Progenitor cell of endocrine pancreas (in vitro differentiated cells): ENCODE data around the gene SLC9A9. TPM values are rescaled to one million over a fixed set of nuclear protein-coding genes. Genes with fewer than 3 reads are reported as not detected.

Experiments
- DNase-seq: peaks from one replicate; pipeline ENCODE4 v3.0.0; 2021; ENCODE audit warnings: low spot score; ENCODE audit not compliant: unreplicated experiment
- H3K27ac Mint-ChIP-seq: 2 replicates; pipeline ENCODE4 v1.8.0; 2021; ENCODE audit warnings: mild to moderate bottlenecking, moderate library complexity, mixed read lengths
- H3K27me3 Mint-ChIP-seq: 2 replicates; pipeline ENCODE4 v1.8.0; 2021; ENCODE audit warnings: mixed read lengths
- H3K36me3 Mint-ChIP-seq: 2 replicates; pipeline ENCODE4 v1.8.0; 2022; ENCODE audit warnings: mixed read lengths; ENCODE audit not compliant: insufficient read depth
- H3K4me1 Mint-ChIP-seq: 2 replicates; pipeline ENCODE4 v1.8.0; 2021; ENCODE audit warnings: low read depth, mixed read lengths
- H3K4me3 Mint-ChIP-seq: 2 replicates; pipeline ENCODE4 v1.8.0; 2021; ENCODE audit warnings: low read depth, mild to moderate bottlenecking, moderate library complexity, mixed read lengths
- H3K9me3 Mint-ChIP-seq: 2 replicates; pipeline ENCODE4 v1.8.0; 2021; ENCODE audit warnings: low read depth, mixed read lengths
- CTCF ChIP-seq: fragments of 200-600 bp; sonication (generic); IDR thresholded peaks from one replicate; pipeline ENCODE4 v1.5.0; 2021; ENCODE audit warnings: antibody characterized with exemption, mild to moderate bottlenecking; ENCODE audit not compliant: unreplicated experiment
- total RNA-seq: library from RNA; stranded (reverse); gene quantifications from 2 replicates; pipeline ENCODE4 v1.2.1, GENCODE V29; 2021

SLC9A9 gene
- total RNA-seq, 1 donor from 2014 or later: 0.17 TPM

DNA sequence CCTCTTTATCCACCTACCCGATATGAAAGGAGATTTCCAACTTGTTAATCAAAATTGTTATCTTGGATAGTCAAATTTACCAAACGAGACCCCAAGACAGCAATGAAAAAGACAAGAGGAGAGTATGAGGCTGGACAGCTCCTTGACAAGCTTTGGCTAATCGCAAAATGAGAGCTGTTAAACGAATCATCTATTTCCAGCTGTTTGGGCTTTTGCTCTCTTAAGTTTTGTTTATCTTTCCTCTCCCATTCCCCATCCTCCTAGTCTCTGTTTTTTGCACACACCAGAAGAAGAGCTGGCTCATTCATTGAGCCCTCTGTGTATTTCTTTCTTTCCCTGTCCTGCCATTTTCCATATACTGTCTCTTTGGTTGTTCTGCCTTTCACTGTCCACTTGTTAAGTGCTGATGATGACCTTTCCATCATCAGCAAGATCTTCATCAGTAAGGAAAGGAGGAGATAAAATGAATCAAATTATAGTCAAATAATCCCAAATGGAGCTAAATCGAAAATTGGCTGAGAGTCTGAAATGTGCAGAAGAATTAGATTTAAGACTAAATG, 161.6 kb downstream of the SLC9A9 start:
- H3K4me1 Mint-ChIP-seq: no peaks in the 10 kb centered on the region
- H3K36me3 Mint-ChIP-seq: no peaks in the 10 kb centered on the region
- DNase-seq: no peak
- no peaks in the 10 kb centered on the region for H3K9me3 Mint-ChIP-seq
- no peak overlapping the region for H3K4me3 Mint-ChIP-seq
- no peak for TF ChIP-seq CTCF
- peaks cover 9% of the 10 kb centered on the region for H3K27me3 Mint-ChIP-seq
- H3K27ac Mint-ChIP-seq: no peak overlapping the region

DNA sequence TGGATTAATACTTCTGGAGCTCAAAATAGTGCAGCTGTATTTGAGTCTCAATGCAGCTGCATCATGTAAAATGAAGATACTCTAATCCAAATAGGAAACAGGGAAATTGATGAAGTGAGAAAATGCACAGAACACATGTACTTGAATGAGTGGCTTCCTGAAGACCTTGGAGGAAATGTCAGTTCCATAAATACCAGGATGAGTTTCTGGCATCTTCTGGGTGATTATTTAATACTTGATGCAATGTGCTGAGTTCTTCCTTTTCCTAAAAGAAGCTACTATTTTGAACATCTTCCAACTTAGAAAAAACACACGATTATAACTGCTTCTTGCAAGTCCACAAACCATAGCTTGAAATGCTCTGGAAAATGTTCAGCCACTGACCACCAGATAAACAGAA, 162.8 kb downstream of the SLC9A9 start:
- Mint-ChIP-seq H3K4me3 (no peak overlapping the region), H3K27ac (no peak overlapping the region), H3K27me3 (peaks cover 9% of the 10 kb centered on the region), H3K9me3 (no peaks in the 10 kb centered on the region), H3K36me3 (no peaks in the 10 kb centered on the region), H3K4me1 (no peaks in the 10 kb centered on the region)
- no peak for TF ChIP-seq CTCF
- DNase-seq: no peak

- H3K9me3 Mint-ChIP-seq: no peaks in the 10 kb centered on the region
- H3K4me1 Mint-ChIP-seq: no peaks in the 10 kb centered on the region
- H3K4me3 Mint-ChIP-seq: no peak overlapping the region
- H3K27me3 Mint-ChIP-seq: no peaks in the 10 kb centered on the region
- no peak for TF ChIP-seq CTCF
- no peak for DNase-seq
- no peaks in the 10 kb centered on the region for H3K36me3 Mint-ChIP-seq
- no peak overlapping the region for H3K27ac Mint-ChIP-seq
Observed at GRCh38 chr3:143677430-143677829, 170.8 kb downstream of the SLC9A9 start.

DNA sequence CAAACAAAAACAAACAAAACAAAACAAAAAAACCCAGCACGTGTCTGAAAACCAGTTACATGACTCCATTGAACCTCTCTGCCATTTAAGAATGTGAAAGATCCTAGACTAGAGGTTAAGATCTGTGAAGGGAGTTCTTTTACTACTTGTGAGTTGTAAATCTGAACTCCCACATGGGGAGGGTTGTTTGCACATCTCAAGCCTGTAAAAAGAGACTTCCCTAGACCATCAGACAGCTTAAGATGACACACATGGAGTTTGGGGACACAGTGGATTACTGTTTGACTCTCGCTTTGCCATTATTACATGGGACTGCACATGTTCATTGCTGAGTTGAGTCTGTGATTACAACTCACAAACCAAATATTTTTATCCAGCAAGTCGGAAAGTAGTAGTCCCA, 171.5 kb downstream of the SLC9A9 start:
- H3K27ac Mint-ChIP-seq: no peak overlapping the region
- no peak for TF ChIP-seq CTCF
- no peak for DNase-seq

DNA sequence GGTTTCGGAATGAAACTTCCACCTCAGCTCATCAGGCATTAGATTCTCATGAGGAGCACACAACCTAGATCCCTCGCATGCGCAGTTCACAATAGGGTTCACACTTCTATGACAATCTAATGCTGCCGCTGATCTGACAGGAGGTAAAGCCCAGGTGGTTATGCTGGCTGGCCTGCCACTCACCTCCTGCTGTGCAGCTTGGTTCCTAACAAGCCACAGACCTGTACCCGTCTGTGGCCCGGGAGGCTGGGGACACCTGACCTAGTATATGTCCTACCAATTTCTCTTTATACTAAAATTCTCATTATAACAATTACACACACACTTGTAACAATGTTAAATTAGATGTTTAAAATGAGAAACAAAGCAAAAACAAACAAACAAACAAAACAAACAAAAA, 172.2 kb downstream of the SLC9A9 start:
- DNase-seq: no peak
- H3K27me3 Mint-ChIP-seq: no peaks in the 10 kb centered on the region
- no peaks in the 10 kb centered on the region for H3K36me3 Mint-ChIP-seq
- no peak for TF ChIP-seq CTCF
- H3K4me3 Mint-ChIP-seq: no peak overlapping the region
- H3K4me1 Mint-ChIP-seq: no peaks in the 10 kb centered on the region
- no peaks in the 10 kb centered on the region for H3K9me3 Mint-ChIP-seq
- H3K27ac Mint-ChIP-seq: no peak overlapping the region

More for the DNA sequence above, 171.5 kb downstream of the SLC9A9 start:
- Mint-ChIP-seq H3K9me3 (no peaks in the 10 kb centered on the region), H3K4me1 (no peaks in the 10 kb centered on the region), H3K36me3 (no peaks in the 10 kb centered on the region), H3K27me3 (no peaks in the 10 kb centered on the region), H3K4me3 (no peak overlapping the region)
